Panc1 (cell line): ENCODE results near the gene RPS27L. TPM values are rescaled to one million over a fixed set of nuclear protein-coding genes. Genes with fewer than 3 reads are reported as not detected.

ENCODE experiments used
- ATAC-seq: fragments of 200-7000 bp; cut with Tn5 transposase; 2 replicates; pipeline ENCODE4 v1.9.1; 2020; ENCODE audit warnings: mild to moderate bottlenecking, moderate library complexity
- BruUV-seq: library from RNA; stranded (reverse); fragments of 400-500 nt; replicated peaks from 2 replicates; lab custom pipeline; 2021; lab: Mats Ljungman, UMichigan
- CTCF ChIA-PET: fragments of 300-600 bp; sonication (Branson Sonifier 250); formaldehyde crosslinking; loops from one replicate; lab custom pipeline; 2022; ENCODE audit warnings: antibody characterized with exemption; lab: Charles Lee
- POLR2A ChIA-PET: fragments of 300-600 bp; sonication (Branson Sonifier 250); formaldehyde crosslinking; loops from one replicate; lab custom pipeline; 2022; ENCODE audit warnings: antibody characterized with exemption; lab: Charles Lee
- DNase-seq: peaks from one replicate; pipeline ENCODE4 v3.0.0-alpha.2; 2010; ENCODE audit warnings: low read depth, low spot score
- H3K27ac ChIP-seq: 2 replicates; pipeline ENCODE4 v1.5.1; 2011; ENCODE audit warnings: mild to moderate bottlenecking, low read length, inconsistent platforms
- H3K27me3 ChIP-seq: fragments of 200-500 bp; sonication (Bioruptor generic); 2 replicates; pipeline ENCODE4 v1.6.0; 2014; ENCODE audit warnings: low read length, inconsistent platforms; ENCODE audit not compliant: control insufficient read depth, insufficient read depth
- H3K36me3 ChIP-seq: fragments of 200-500 bp; sonication (Bioruptor generic); 2 replicates; pipeline ENCODE4 v1.5.1; 2014; ENCODE audit warnings: inconsistent platforms, mild to moderate bottlenecking, low read length, moderate library complexity; ENCODE audit not compliant: control insufficient read depth, insufficient read depth
- H3K4me1 ChIP-seq: 2 replicates; pipeline ENCODE4 v1.5.1; 2011; ENCODE audit warnings: inconsistent platforms, mild to moderate bottlenecking, low read length, moderate library complexity; ENCODE audit not compliant: control insufficient read depth, insufficient read depth
- H3K4me3 ChIP-seq, 2 experiments: 2 replicates each; pipeline ENCODE4 v1.5.1; 2011 to 2012; ENCODE audit warnings: low read depth in 2 of 2, low read length in 2 of 2, mild to moderate bottlenecking in 2 of 2, inconsistent platforms in 1 of 2, moderate library complexity in 1 of 2
- H3K9me3 ChIP-seq: fragments of 200-500 bp; sonication (Bioruptor generic); 2 replicates; pipeline ENCODE4 v1.5.1; 2014; ENCODE audit warnings: low read depth, mild to moderate bottlenecking, inconsistent platforms, low read length, moderate library complexity; ENCODE audit not compliant: control insufficient read depth, insufficient read depth
- POLR2AphosphoS5 ChIP-seq: IDR thresholded peaks from 2 replicates; pipeline ENCODE4 v1.6.1; 2012; ENCODE audit warnings: mild to moderate bottlenecking, low read depth, low read length, moderate library complexity
- REST ChIP-seq, 2 experiments: IDR thresholded peaks; 2 replicates each; pipeline ENCODE4 v1.6.1; 2011 to 2012; ENCODE audit warnings: low read depth in 2 of 2, control low read depth in 1 of 2, low read length in 1 of 2, mild to moderate bottlenecking in 1 of 2, moderate library complexity in 1 of 2; ENCODE audit not compliant: insufficient read depth in 1 of 2
- SIN3A ChIP-seq: IDR thresholded peaks from 2 replicates; pipeline ENCODE4 v1.6.1; 2012; ENCODE audit warnings: low read depth, mild to moderate bottlenecking, low read length, moderate library complexity, borderline replicate concordance; ENCODE audit not compliant: insufficient read depth
- TCF7L2 ChIP-seq: IDR thresholded peaks from 2 replicates; pipeline ENCODE4 v1.6.1; 2011; ENCODE audit warnings: mild to moderate bottlenecking, low read depth, low read length, inconsistent platforms
- in situ Hi-C: cut with HindIII; loops from 2 replicates; pipeline ENCODE4 v1.10.0; 2016; ENCODE audit warnings: low sequenced_read_pairs, low pct_unique_long_range_greater_than_20kb
- intact Hi-C: fragments of 100-400 bp; cut with micrococcal nuclease; formaldehyde crosslinking; loops from one replicate; pipeline ENCODE4 v1.10.0; 2022; ENCODE audit not compliant: unreplicated experiment
- total RNA-seq: library from RNA; stranded (reverse); gene quantifications from one replicate; pipeline ENCODE4 v1.2.1, GENCODE V29; 2021; ENCODE audit not compliant: unreplicated experiment
- TF ChIP-seq, protein P1 (sequence below): fragments of 450-650 bp; IDR thresholded peaks from 2 replicates; pipeline ENCODE4 v1.5.1; 2017; ENCODE audit warnings: mild to moderate bottlenecking

Gene RPS27L
- total RNA-seq, 1 experiment from 2014 or later: 61.3 TPM

DNA sequence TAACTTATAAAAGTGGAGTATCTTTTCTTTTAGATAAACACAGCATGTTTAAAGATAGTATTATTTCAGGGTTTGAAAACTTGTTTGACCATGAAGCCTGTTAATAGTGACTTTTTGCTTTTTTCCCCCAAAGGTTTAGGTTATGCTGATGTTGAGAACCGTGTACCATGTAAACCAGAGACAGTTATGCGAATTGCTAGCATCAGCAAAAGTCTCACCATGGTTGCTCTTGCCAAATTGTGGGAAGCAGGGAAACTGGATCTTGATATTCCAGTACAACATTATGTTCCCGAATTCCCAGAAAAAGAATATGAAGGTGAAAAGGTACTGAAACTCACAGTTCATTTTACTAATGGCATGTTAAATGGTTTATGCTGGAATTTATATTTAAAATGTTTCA lies 30.6 kb downstream of the RPS27L start:
- H3K27me3 ChIP-seq: no peaks in the 10 kb centered on the region
- ATAC-seq: no peak
- in situ Hi-C loops: no loop called here
- no peaks in the 10 kb centered on the region for H3K9me3 ChIP-seq
- POLR2A ChIA-PET: no interaction called here
- TF ChIP-seq, protein P1, sequence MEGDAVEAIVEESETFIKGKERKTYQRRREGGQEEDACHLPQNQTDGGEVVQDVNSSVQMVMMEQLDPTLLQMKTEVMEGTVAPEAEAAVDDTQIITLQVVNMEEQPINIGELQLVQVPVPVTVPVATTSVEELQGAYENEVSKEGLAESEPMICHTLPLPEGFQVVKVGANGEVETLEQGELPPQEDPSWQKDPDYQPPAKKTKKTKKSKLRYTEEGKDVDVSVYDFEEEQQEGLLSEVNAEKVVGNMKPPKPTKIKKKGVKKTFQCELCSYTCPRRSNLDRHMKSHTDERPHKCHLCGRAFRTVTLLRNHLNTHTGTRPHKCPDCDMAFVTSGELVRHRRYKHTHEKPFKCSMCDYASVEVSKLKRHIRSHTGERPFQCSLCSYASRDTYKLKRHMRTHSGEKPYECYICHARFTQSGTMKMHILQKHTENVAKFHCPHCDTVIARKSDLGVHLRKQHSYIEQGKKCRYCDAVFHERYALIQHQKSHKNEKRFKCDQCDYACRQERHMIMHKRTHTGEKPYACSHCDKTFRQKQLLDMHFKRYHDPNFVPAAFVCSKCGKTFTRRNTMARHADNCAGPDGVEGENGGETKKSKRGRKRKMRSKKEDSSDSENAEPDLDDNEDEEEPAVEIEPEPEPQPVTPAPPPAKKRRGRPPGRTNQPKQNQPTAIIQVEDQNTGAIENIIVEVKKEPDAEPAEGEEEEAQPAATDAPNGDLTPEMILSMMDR: no peak
- no peak for TF ChIP-seq TCF7L2
- no peak for TF ChIP-seq POLR2AphosphoS5
- TF ChIP-seq SIN3A: no peak
- peaks cover 6% of the 10 kb centered on the region for H3K4me1 ChIP-seq
- no TSS peak for BruUV-seq
- DNase-seq: no peak
- intact Hi-C loops: no loop called here
- CTCF ChIA-PET: no interaction called here
- no peak overlapping the region for H3K4me3 ChIP-seq
- peaks cover 5% of the 10 kb centered on the region for H3K36me3 ChIP-seq
- H3K27ac ChIP-seq: no peak overlapping the region

DNA sequence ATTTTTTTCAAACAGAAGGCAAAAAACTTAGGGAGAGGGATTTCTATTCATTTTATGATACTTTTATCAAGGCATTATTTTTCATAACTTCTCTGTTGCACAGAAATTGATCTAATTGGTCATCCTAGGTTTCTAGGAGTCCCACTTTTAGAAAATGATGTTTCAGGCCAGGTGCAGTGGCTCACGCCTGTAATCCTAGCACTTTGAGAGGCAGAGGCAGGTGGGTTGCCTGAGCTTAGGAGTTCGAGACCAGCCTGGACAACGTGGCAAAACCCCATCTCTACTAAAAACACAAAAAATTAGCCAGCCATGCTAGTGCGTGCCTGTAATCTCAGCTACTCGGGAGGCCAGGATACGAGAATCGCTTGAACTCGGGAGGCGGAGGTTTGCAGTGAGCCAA lies 32.8 kb downstream of the RPS27L start:
- no peak overlapping the region for H3K27ac ChIP-seq
- H3K36me3 ChIP-seq: peaks cover 2% of the 10 kb centered on the region
- in situ Hi-C loops (no loop called here), intact Hi-C loops (no loop called here)
- no peak for ATAC-seq
- H3K9me3 ChIP-seq: peaks cover 8% of the 10 kb centered on the region; the same call in 1 of the 2 replicates
- no peak for DNase-seq
- TF ChIP-seq POLR2AphosphoS5 (no peak), TCF7L2 (no peak), SIN3A (no peak), REST (IDR thresholded peaks at IDR 0.05; ENCODE audit: insufficient read depth in 1 of 2, low read depth in 2 of 2, low read length in 1 of 2) (no peak)
- TF ChIP-seq, protein P1: no peak
- CTCF ChIA-PET: no interaction called here
- no peaks in the 10 kb centered on the region for H3K27me3 ChIP-seq
- peaks cover 8% of the 10 kb centered on the region for H3K4me1 ChIP-seq
- no TSS peak for BruUV-seq
- H3K4me3 ChIP-seq: no peak overlapping the region
- POLR2A ChIA-PET: interaction anchor here (0.5 kb wide), 1 partner anchor 14 kb away, joined by 4 read pairs; no protein-coding TSS in a partner anchor
